HepG2 (cell line): ENCODE data around the gene AUP1. TPM values are rescaled to one million over a fixed set of nuclear protein-coding genes. Genes with fewer than 3 reads are reported as not detected.
A peak's percentile ranks its signal among the peaks of the same experiment; 100 is the strongest.

Experiments used
- AKAP8 ChIP-seq: sonication (generic); formaldehyde crosslinking; IDR thresholded peaks from 2 replicates; pipeline ENCODE4 v1.5.1; 2020; ENCODE audit warnings: mild to moderate bottlenecking, missing genetic modification reagents
- CEBPG ChIP-seq: IDR thresholded peaks from 2 replicates; pipeline ENCODE4 v1.6.1; 2016
- CREB1 ChIP-seq, 2 experiments: fragments of 450-650 bp in 1 of 2; IDR thresholded peaks; 2 replicates each; pipeline ENCODE4 v1.6.1; 2016 to 2017; ENCODE audit warnings: control low read depth in 1 of 2, mild to moderate bottlenecking in 1 of 2, missing compliant biosample characterization in 1 of 2, missing genetic modification characterization in 1 of 2
- ELF1 ChIP-seq: sonication (generic); formaldehyde crosslinking; IDR thresholded peaks from 2 replicates; pipeline ENCODE4 v1.4.0; 2020; ENCODE audit warnings: missing genetic modification reagents
- MLX ChIP-seq: IDR thresholded peaks from 2 replicates; pipeline ENCODE4 v1.6.1; 2016
- RCOR2 ChIP-seq: IDR thresholded peaks from 2 replicates; pipeline ENCODE4 v1.6.1; 2016; ENCODE audit warnings: missing biosample characterization, missing genetic modification reagents
- SAFB2 ChIP-seq: sonication (generic); formaldehyde crosslinking; IDR thresholded peaks from 2 replicates; pipeline ENCODE4 v1.5.1; 2020; ENCODE audit warnings: missing genetic modification reagents, low read depth, mild to moderate bottlenecking, borderline replicate concordance
- SAP130 ChIP-seq: IDR thresholded peaks from 2 replicates; pipeline ENCODE4 v1.6.1; 2016; ENCODE audit warnings: low read depth
- SNAPC5 ChIP-seq: sonication (generic); formaldehyde crosslinking; IDR thresholded peaks from 2 replicates; pipeline ENCODE4 v1.8.1; 2023; ENCODE audit warnings: mild to moderate bottlenecking, missing genetic modification reagents, borderline replicate concordance
- TCF7 ChIP-seq: sonication (generic); IDR thresholded peaks from 2 replicates; pipeline ENCODE4 v1.6.1; 2016; ENCODE audit warnings: antibody characterized with exemption, low read depth
- THAP7 ChIP-seq: sonication (generic); formaldehyde crosslinking; IDR thresholded peaks from 2 replicates; pipeline ENCODE4 v1.8.1; 2023; ENCODE audit warnings: mild to moderate bottlenecking, missing genetic modification reagents
- ZBTB1 ChIP-seq: sonication (generic); formaldehyde crosslinking; IDR thresholded peaks from 2 replicates; pipeline ENCODE4 v1.4.0; 2020; ENCODE audit warnings: missing genetic modification reagents, borderline replicate concordance
- ZBTB3 ChIP-seq: sonication (generic); formaldehyde crosslinking; IDR thresholded peaks from 2 replicates; pipeline ENCODE4 v1.4.0; 2020; ENCODE audit warnings: low read depth, mild to moderate bottlenecking, moderate library complexity, missing genetic modification reagents, borderline replicate concordance
- ZBTB7A ChIP-seq: sonication (generic); formaldehyde crosslinking; IDR thresholded peaks from 2 replicates; pipeline ENCODE4 v1.8.0; 2022; ENCODE audit warnings: mild to moderate bottlenecking, missing genetic modification reagents
- ZIK1 ChIP-seq: sonication (generic); formaldehyde crosslinking; IDR thresholded peaks from 2 replicates; pipeline ENCODE4 v1.5.0; 2020; ENCODE audit warnings: mild to moderate bottlenecking, low read depth, missing genetic modification reagents, borderline replicate concordance
- ZNF136 ChIP-seq: sonication (generic); formaldehyde crosslinking; IDR thresholded peaks from 2 replicates; pipeline ENCODE4 v1.8.1; 2022; ENCODE audit warnings: low read depth, mild to moderate bottlenecking, moderate library complexity, missing genetic modification reagents
- ZNF142 ChIP-seq: sonication (generic); formaldehyde crosslinking; IDR thresholded peaks from 2 replicates; pipeline ENCODE4 v1.4.0; 2020; ENCODE audit warnings: missing genetic modification reagents
- ZNF260 ChIP-seq: sonication (generic); formaldehyde crosslinking; IDR thresholded peaks from 2 replicates; pipeline ENCODE4 v1.4.0; 2020; ENCODE audit warnings: missing genetic modification reagents, low read depth, mild to moderate bottlenecking, borderline replicate concordance
- ZNF382 ChIP-seq: sonication (generic); formaldehyde crosslinking; IDR thresholded peaks from 2 replicates; pipeline ENCODE4 v1.5.0; 2020; ENCODE audit warnings: missing genetic modification reagents, mild to moderate bottlenecking, borderline replicate concordance
- ZNF432 ChIP-seq: sonication (generic); formaldehyde crosslinking; IDR thresholded peaks from 2 replicates; pipeline ENCODE4 v1.5.0; 2020; ENCODE audit warnings: missing genetic modification reagents, mild to moderate bottlenecking, borderline replicate concordance
- ZNF510 ChIP-seq: sonication (generic); formaldehyde crosslinking; IDR thresholded peaks from 2 replicates; pipeline ENCODE4 v1.4.0; 2020; ENCODE audit warnings: low read depth, mild to moderate bottlenecking, missing genetic modification reagents
- ZSCAN22 ChIP-seq: sonication (generic); formaldehyde crosslinking; IDR thresholded peaks from 2 replicates; pipeline ENCODE4 v1.4.0; 2020; ENCODE audit warnings: mild to moderate bottlenecking, missing genetic modification reagents
- polyA plus RNA-seq, 8 experiments: library from polyadenylated mRNA; depleted of rRNA in 3 of 8; stranded (reverse) in 7 of 8; unstranded in 1 of 8; fragments of >200 nt; fragmentation: Illumina TruSeq in 4 of 8; extraction: Trizol in 4 of 8; gene quantifications; 2 replicates each; pipeline versions ENCODE4 v1.2.1 to v1.2.3, GENCODE V29; 2011 to 2016; ENCODE audit warnings: low read depth in 4 of 8, missing spikeins in 1 of 8, mixed read lengths in 1 of 8; ENCODE audit not compliant: insufficient read depth in 1 of 8
- total RNA-seq, 5 experiments: library from RNA; depleted of rRNA; stranded (reverse); fragments of >200 nt; fragmentation: Illumina TruSeq; extraction: Trizol; gene quantifications; 2 replicates each; pipeline ENCODE4 v1.2.3, GENCODE V29; 2016; ENCODE audit warnings: low read depth in 1 of 5

AUP1 gene
- total and polyA plus RNA-seq, 2 of the 13 experiments (the other 11 are each of a cell fraction or from before 2014, with no cell fraction given): 174 to 267 TPM

GRCh38 chr2:74502147-74502719 is 27.3 kb downstream of the AUP1 start (continued):
- TF ChIP-seq THAP7 (CRISPR knock-in tag): no peak
- TF ChIP-seq AKAP8: no peak; the same call in 1 of the 2 replicates
- no peak for TF ChIP-seq ZNF510 (CRISPR knock-in tag)
- no peak for TF ChIP-seq ZNF136 (CRISPR knock-in tag)
- peak; percentile 91 for TF ChIP-seq SAP130 (CRISPR knock-in tag)
- no peak for TF ChIP-seq ZNF260 (CRISPR knock-in tag)
- peak; percentile 71 for TF ChIP-seq RCOR2 (CRISPR knock-in tag)
- no peak for TF ChIP-seq ZIK1 (CRISPR knock-in tag)
- TF ChIP-seq ZNF142: no peak; the same call in 1 of the 2 replicates
- 0 out of 2 replicates have a peak, but pooled peaks have one; percentile 11 for TF ChIP-seq TCF7
- no peak for TF ChIP-seq SNAPC5 (CRISPR knock-in tag)
- TF ChIP-seq SAFB2 (CRISPR knock-in tag): no peak; the same call in 1 of the 2 replicates
- TF ChIP-seq MLX (CRISPR knock-in tag): peak; percentile 20; the same call in 1 of the 2 replicates
- no peak for TF ChIP-seq ZNF432 (CRISPR knock-in tag)
- TF ChIP-seq CREB1 (IDR thresholded peaks at IDR 0.05): no peak
- no peak for TF ChIP-seq CREB1 (CRISPR knock-in tag; IDR thresholded peaks at IDR 0.05)
- TF ChIP-seq ZBTB3 (CRISPR knock-in tag): no peak; the same call in 1 of the 2 replicates
- no peak; the same call in 1 of the 2 replicates for TF ChIP-seq ZBTB1
- TF ChIP-seq CEBPG (CRISPR knock-in tag): peak; percentile 55
- no peak for TF ChIP-seq ZNF382 (CRISPR knock-in tag)
- TF ChIP-seq ZSCAN22 (CRISPR knock-in tag): no peak; the same call in 1 of the 2 replicates
- peak; percentile 42; the same call in 1 of the 2 replicates for TF ChIP-seq ZBTB7A
- no peak for TF ChIP-seq ELF1
